CD4-positive, alpha-beta T cell treated with Interleukin-2 at 100 ng/mL for 4 hours (primary cell): ENCODE data around the gene ATP6V1C2.

ENCODE experiments used
- DNase-seq: peaks from one replicate; pipeline ENCODE4 v3.0.0-alpha.2; 2020; ENCODE audit warnings: low spot score

Gene ATP6V1C2, protein sequence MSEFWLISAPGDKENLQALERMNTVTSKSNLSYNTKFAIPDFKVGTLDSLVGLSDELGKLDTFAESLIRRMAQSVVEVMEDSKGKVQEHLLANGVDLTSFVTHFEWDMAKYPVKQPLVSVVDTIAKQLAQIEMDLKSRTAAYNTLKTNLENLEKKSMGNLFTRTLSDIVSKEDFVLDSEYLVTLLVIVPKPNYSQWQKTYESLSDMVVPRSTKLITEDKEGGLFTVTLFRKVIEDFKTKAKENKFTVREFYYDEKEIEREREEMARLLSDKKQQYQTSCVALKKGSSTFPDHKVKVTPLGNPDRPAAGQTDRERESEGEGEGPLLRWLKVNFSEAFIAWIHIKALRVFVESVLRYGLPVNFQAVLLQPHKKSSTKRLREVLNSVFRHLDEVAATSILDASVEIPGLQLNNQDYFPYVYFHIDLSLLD

DNA sequence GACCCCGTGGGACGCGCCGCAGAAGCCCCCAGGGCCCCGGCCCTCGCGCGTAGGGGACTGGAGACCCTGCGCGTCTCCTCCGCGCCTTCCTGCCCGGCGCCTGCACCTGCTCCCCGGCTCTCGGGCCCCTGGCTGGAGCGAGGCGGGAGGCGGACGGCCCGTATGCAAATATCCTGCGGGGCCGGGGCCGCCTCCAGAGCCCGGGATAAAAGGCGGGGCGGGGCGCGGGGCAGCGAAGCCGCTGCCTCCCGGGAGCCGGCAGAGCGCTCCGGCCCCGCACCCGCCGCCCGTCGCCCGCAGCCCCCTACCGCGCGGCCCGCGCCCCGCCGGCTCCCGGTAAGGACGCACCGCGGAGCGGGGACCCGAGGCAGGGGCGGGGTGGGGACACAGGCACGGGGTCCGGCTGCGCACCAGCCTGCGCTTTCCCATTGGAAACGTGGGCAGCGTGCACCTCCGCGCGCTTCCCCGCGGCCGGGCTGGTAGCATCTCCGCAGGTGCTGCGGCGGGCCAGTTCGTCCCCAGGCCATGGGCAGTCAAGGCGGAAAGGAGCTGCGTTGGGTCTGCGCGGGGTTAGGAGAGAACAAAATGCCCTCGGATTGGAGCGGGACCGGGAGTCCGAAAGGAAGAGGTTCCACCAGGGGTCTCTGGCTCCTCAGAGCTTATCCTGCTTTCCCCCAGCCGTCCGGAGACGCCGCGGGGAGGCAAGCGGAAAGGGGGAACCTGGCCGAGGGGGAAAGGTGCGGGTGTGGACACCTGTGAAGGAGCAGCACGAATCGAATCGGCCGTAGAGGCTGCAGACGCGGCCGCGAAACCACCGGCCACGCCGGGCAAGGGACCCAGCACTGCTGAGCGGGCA lies at the start of gene ATP6V1C2:
Gene ATP6V1C2 (plus strand): TSS at position 235 of the 856 bp plus-strand sequence. CDS start 1,220 bp downstream, outside the sequence.
- no peak for DNase-seq

DNA sequence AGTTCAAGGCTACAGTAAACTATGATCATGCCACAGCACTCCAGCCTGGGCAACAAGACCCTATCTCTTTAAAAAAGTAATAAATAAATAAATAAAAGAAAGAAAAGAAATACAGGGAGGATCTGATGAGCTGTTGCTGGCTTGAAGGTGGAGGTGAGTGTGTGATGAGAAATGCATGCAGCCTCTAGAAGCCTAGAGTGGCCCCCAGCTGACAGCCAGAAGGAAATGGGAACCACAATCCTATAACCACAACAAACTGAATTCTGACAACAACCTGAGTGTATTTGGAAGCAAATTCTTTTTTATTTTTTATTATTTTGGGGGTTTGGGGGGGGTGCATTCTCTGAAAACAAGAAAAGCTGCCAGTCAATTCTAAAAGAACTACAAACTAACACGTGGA lies 46.3 kb upstream of the ATP6V1C2 start:
- DNase-seq: peak; percentile 35

DNA sequence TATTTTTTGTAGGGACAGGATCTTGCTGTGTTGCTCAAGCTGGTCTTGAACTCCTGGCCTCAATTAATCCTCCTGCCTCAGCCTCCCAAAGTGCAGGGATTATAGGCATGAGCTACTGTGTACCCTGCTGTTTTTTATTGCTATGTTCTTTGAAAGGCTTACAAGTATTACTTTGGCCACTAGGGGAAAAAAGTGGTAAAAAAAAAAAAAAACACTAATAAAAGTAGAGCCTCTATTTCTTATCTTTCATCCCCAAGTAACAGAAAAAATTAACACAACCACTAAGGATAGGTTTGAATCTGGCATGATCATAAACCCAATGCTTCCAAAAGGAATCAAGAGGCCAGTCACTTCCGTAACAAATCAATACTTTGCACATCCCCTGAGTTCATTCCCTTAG lies 43.2 kb upstream of the ATP6V1C2 start:
- DNase-seq: no peak

DNA sequence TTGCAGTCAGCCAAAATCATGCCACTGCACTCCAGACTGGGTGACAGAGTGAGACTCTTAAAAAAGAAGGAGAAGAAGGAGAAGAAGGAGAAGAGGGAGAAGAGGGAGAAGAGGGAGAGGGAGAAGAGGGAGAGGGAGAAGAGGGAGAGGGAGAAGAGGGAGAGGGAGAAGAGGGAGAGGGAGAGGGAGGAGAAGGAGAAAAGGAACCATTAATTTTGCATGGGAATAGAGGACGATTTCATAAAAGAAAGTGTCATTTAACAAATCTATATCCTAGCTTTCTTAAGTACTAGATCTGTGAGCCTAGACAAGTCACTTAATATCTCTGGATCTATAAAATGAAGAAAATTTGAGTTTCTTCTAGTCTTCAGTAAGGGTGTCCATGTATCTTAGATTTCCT lies 41.2 kb upstream of the ATP6V1C2 start:
- no peak for DNase-seq

DNA sequence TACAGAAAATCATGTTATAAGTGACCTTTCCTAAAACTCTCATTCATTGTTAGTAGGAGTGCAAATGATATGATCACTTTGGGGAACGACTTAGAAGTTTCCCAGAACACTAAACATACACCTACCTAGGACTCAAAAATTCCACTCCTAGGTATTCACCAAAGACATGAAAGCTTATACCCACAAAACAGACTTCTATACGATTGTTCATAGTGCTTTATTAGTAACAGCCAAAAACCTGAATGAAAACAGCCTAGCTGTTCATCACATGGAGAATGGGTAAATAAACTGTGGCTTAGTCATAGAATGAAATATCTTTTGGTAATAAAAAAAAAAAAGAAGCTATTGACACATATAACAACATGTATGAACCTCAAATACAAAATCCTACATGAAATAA lies 40.5 kb upstream of the ATP6V1C2 start:
- DNase-seq: no peak

DNA sequence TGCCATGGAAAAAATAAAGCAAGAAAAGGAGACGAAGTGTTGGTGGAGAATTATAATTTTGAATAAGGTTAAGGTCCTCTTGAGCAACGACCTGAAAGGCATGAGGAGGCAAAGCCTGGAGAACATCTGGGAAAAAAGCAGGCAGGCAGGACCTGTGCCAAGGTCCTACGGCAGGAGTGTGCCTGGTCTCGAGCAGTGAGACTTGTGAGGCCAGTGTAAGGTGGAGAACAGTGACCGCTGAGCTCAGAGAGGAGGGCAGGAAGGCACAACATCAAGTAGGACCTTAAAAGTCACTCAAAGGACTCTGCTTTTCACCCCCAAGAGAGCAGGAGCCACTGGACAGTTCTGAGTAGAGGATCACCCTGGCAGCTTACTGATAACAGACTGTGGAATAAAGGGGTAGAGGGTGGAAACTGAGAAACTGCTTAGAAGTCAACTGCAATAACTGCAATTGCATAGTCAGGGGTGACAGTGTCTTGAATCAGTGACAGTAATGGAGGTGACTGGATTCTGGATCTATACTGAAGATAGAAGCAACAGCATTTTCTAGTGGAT lies 35.2 kb upstream of the ATP6V1C2 start:
- no peak for DNase-seq

DNA sequence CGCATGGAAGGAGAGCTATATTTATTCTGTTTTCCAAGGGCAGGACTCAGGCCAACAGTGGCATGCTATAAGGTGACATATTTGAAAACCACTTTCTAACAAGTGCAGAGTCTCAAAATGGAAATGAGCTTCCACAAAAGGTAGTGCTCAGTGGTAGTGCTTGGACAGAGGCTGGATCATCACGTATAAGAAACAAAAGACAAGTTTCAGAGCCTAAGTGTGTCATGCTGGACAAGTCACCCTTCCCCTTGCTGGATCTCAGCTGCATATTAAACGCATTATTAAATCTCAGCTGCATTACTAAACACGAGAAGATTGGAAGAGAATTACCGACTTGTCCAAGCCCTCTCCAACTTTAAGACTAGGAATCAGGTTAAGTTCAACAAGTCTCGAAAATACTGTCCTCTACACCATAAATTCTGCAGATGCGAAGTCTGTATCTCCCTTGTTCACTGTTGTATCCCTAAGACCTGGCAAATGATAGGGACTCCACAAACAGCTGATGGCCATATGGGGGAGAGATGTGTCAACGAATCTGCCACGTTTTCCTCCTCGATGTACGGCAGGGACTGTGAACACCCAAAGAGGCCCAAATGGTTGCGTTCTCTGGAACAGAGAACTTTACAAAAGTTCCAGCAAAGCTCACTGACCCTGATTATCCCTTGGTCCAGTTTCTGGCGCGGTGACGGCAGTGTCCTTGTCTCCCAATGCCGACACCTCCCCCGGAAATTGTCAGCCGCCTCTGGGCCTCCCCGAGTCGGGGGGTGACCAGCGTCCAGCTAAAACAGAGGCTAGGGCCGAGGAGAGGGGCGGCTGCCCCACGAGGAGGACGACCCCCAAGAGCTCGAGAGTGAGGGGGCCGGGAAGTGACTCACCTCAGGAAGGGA lies 32.3 kb upstream of the ATP6V1C2 start:
- no peak for DNase-seq

DNA sequence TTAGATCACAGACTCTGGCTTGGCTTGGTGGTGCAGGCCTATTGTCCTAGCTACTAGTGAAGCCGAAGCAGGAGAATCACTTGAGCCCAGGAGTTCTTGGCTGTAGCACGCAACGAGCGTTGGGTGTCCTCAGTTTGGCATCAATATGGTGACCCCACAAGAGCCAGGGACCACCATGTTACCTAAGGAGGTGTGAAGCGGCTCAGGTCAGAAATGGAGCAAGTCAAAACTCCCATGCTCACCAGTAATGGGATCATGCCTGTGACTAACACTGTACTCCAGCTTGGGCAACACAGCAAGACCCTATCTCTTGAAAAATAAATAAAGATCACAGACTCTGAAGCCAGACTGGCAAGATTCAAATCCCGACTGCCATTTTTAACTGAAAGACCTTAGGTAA lies 29.9 kb upstream of the ATP6V1C2 start:
- no peak for DNase-seq

DNA sequence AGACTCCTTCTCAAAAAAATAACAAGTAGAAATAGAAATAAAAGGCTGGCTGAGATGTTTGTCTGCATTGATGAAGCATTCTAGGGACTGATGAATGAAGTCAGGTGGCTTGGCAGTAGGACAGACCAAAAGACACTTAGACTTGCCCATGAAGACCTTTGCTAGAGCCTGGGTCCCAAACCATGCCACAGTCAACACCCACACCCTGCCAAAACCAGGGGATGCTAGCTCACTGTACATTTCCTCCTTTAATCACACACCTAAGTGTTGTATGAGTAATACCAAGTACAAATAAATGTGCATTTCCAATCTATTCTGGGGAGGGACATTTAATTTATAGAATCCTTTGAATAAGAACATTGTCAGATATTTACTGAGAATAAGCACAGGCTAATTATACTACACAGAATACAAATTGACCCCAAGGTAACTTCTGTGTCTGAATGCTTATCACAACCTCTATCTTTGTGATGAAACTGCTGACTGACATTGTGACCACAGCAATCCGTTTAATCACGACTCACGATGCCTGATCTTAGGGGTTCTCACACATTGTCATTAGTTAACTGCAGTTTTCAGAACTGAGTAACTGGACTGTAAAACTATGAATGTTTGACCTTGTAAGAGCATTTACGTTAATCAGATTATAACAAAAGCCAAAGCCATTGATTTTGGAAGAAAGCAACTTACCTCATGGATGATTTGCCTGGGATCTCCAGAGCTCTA lies 21.2 kb upstream of the ATP6V1C2 start:
- no peak for DNase-seq

DNA sequence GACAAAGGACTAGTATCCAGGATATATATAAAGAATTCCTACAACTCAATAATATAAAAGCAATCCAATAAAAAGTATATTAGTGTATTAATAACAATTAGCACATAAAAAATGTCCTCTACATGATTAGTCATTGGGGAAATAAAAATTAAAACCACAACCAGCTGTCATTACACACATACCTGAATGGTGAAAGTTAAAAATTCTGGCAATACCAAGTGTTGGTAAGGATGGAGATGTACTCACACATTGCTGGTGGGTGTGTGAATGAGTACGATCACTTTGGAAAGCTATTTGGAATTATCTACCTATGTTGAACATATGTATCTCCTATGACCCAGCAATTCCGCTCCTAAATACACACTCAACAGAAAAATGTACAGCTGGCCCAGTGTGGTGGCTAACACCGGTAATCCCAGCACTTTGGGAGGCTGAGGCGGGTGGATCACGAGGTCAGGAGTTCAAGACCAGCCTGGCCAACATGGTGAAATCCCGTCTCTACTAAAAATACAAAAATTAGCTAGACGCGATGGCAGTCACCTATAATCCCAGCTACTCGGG lies 17.3 kb upstream of the ATP6V1C2 start:
- DNase-seq: no peak

DNA sequence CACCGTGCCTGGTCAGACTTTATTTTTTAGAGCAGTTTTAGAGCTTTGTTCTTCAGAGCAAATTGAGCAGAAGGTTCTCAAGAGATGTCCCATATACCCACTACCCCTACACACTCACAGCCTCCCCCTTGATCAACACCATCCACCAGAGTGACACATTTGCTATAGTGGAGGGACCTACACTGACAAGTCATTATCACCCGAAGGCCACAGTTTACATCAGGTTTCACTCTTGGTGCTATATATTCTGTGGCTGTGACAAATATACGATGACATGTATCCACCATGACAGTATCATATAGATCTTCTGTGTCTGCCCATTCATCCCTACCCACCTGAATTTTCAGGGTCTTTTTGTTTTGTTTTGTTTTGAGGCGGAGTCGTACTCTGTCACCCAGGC lies 15.4 kb upstream of the ATP6V1C2 start:
- no peak for DNase-seq

DNA sequence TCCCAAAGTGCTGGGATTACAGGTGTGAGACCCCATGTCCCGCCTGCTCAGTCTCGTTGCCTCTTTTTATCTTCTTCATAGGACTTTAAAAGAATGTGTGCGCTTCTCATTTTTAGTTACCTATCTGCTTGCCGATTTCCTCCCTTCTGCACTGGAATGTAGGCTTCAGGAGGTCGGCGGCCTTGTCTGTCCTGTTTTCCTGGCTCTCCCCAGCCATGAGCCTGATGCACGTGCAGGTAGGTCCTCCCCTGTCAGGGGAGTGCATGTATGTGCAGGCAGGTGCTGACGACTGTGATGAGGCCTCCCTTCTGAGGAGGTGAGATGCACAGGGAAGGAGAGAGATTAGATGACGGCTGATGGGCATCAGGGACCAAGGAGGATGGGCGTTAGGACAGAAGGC lies 13.6 kb upstream of the ATP6V1C2 start:
- no peak for DNase-seq

DNA sequence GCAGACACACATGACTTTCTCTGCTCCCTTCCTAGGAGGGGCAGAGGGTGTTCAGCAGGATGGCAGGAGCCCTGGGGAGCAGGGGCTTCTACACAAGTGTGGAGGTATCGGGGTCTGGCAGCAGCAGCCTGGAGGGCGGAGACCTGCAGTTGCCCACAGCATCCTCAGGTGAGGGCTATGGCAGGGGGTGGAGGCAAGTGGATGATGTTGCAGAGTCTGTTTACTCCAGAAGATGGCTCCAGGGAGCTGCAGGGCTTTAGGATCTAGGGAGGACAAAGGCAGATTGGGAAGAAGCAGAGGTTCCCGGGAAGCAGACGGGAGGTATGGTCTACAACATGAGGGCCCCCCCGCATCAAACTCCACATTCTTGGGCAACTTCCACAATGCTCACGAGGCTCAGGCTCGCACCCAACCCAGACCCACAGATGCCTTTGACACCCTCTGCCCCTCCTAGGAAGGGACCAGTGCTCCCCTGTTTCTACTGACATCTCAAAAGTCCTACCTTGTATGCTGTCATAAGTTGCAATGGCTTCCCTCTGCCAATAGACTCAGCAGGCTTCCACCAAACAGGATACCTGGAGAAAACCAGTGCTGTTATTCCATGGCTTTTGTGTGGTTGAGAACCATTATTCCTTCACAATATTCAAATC lies 12.0 kb upstream of the ATP6V1C2 start:
- no peak for DNase-seq

DNA sequence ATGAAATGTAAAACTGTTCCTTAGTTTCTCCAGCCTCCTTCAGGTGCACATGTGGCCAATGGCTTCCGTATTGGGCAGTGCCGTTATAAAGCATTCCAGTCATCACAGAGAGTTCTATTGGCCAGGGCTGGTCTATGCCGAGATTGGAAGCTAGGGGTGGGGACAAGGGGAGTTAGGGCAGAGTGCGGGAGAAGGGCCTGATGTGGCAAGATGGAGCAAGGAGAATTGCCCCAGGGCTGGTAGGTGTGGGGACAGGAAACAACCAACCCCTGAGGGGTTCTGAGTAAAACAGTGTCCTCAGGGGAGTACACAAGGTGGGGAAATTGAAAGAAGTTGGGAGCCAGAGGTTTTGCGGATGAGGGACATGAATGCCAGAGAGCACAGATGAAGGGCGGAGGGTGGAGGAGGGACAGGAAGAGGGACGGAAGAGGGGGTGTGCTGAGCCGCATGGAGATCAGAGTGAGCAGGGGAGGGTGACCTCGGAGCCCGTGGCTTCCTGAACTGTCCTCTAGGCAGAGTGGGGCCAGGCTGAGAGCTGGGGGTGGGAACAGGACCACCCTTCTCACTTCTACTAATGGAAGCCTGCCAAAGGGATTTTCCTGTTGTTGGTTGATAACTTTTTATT lies 9.1 kb upstream of the ATP6V1C2 start:
- no peak for DNase-seq

DNA sequence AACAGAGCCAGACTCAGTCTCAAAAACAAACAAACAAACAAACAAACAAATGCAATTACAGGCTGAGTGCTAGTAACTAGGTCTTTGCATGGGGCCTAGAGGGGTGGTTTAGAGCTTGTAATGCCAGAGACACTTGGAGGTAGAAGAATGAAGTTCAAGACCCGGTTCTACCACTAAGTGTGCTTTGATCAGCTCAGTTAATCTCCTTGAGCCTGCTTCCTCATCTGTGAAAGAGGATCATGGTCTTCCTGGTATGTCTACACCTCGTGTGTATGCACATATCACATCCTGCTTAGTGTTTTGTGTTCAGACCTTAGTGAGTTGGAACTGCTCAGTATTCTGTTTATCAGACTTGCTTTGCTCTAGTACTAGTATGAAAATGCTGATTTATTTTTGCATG lies 4.8 kb upstream of the ATP6V1C2 start:
- no peak for DNase-seq

DNA sequence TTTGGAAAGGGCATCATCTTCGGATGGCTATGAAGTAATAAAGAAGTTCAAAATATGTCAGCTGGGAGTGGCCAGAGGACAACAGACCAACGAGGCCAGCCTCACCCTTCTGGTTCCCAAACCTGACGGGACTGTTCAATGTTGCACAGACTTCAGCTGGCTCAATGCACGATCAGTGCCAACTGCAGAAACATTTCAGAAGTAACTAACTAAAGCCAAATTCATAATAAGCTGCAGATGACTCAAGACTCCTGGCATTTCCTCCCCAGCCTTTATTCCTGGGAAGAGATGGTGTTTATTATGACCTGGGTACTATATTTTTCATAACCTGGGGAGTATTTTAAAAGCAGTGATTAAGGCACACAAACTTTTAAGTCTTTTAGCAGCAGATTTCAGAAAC lies 3.8 kb upstream of the ATP6V1C2 start:
- no peak for DNase-seq

DNA sequence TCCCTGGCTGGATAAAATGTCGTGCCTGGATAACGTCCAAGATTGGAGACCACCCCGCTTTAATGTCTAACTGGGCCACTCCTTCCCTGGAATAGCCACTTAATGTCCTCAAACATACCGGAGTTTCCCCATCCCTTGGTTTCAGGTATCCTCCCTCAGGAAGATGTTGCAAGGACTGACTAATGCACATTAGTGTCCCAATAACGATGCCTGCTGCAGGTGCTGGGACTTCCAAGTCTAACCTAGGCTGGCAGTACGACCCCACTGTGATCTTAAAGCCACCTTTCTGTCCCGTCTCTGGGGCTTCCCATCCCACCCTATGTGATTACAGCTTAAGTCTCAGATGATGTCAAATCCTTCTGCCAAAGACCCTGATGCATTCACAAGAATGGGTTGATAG lies 1.1 kb upstream of the ATP6V1C2 start:
- DNase-seq: no peak

DNA sequence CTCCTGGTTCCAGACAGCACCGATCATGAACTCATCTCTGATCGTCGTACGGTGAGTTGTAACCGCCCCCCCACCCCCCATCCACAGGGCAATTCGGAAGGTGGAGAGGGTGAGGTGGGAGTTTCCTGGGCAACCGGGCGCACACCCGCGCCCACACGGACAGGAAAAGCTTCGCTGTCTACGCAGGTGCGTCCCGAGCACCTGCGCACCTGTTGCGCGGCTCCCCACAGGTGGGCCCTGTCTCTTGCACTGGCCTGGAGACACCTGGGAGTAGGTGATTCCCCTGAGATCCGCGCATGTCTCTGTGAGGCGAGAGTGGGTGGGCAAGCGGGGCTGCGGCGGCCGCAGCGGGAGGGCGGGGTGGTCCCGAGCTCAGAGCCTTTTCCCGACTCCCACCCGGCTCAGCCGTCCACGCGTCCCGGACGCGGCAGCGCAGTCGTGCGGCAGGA lies 459 bp upstream of the ATP6V1C2 start:
- no peak for DNase-seq

DNA sequence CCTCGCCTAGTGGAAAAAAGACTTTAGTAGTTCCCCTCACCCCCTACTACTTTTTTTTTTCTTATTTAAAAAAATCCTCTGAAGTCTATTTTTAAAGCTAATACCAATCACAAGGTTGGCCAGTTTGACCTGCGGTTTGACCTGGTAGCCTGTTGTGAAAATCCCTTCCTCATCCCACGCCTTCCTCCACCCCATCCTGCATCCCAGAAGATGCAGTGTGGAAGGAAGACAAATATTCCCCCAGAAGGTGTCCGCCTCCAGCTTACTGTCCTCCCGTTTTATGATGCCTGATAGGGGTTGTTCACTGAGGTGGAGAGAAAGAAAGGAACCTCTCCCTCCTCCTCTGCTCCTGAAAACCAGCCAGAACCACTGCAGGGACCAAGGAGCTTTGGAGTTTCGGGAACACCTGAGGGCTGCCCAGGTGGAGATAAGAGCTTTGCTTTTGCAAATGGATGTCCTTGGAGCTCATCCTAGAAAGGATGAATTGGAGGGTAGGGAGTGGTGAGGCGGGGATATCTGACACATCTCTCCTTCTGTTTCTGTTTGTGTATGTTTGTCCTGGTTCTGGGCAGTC lies 909 bp downstream of the ATP6V1C2 start:
- no peak for DNase-seq
